ENCODE data around the gene SPINK2. TPM values are rescaled to one million over a fixed set of nuclear protein-coding genes. Genes with fewer than 3 reads are reported as not detected.

The SPINK2 gene, protein sequence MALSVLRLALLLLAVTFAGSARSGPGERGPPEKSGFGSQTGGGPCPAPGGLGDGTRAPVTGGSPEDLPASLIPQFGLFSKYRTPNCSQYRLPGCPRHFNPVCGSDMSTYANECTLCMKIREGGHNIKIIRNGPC
- total RNA-seq (under 1 TPM in 1 of 2 donors, not detected in 1; 0.77 TPM), total RNA-seq (0.23 to 0.93 reads per million in 2 donors)

DNA sequence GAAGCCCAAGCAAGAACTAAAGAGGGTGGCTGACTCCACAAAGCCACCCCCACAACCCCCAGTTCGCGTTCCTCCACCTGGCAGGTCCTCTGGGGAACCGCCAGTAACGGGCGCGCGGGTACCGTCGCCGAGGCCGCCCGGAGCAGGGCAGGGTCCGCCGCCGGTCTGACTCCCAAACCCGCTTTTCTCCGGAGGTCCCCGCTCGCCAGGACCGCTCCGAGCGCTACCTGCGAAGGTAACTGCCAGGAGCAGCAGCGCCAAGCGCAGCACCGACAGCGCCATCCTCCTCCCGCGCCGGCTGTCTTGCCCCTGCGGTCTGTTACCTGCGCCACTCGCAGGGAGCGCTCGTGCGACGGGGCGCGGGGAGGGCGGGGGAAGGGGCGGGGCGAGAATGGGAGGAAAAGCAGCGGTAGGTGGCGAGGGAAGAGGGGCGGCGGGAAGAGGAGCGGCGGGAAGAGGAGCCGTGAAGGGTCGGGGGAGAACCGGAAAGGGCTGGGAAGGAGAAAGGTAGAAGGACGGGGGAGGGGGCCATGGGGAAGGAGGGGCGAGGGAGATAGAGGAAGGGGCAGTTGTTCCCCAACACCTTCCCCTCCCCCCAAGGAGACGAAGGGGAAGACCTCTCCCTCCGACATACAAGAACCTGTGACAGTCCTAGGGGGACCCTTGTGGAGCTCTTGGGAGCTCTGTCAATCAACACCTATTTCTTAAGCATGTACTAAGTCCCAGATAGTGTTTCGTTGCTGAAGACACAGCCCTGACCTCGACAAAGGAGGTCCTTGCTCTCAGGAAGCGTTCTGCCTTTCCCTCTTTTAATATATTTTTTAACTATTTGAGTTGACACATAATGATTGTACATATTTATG is at the start of gene SPINK2:
SPINK2 (minus strand) TSS at position 321 of the 863 bp plus-strand sequence; CDS start at position 282, 39 bp downstream.
- peak within 1 kb of the TSS; percentile 78 for H3K4me3 Mint-ChIP-seq
- peaks cover 3% of the 10 kb centered on the region for H3K36me3 Mint-ChIP-seq (ENCODE audit: low read depth)
- H3K9me3 ChIP-seq (ENCODE audit: control insufficient read depth, low read length, poor library complexity, severe bottlenecking): no peaks in the 10 kb centered on the region
- peak; percentile 95 for ATAC-seq
- DNase-seq: peak; percentile 57 to 62 (median 60)
- H3K27me3 Mint-ChIP-seq: no peaks in the 10 kb centered on the region
- H3K4me1 Mint-ChIP-seq: peaks cover 18% of the 10 kb centered on the region
- H3K27ac Mint-ChIP-seq: no peak within 1 kb of the TSS

DNA sequence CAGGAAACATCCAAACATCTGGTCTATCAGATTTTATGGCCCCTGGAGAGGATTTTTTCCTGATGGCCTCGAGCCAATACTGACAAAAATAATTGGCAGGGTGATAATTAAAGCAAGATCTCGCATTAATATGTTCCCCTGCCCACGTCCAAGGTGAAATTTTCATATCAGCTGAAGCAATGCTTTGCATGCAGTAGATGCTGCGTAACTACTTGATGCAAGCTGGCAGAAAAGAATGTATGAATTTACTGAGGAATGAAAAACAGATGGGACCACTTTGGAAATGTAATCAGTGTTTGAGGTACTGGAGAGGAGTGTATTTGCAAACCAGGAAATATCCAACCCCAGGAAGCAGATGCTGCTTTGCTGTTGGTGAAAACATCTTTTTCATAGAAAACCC is 49.4 kb upstream of the SPINK2 start:
- DNase-seq: no peak
- no peaks in the 10 kb centered on the region for H3K9me3 ChIP-seq (ENCODE audit: control insufficient read depth, low read length, poor library complexity, severe bottlenecking)
- Mint-ChIP-seq H3K4me3 (no peak overlapping the region), H3K4me1 (peaks cover 4% of the 10 kb centered on the region), H3K36me3 (ENCODE audit: low read depth) (no peaks in the 10 kb centered on the region), H3K27me3 (no peaks in the 10 kb centered on the region), H3K27ac (no peak overlapping the region)
- no peak for ATAC-seq

DNA sequence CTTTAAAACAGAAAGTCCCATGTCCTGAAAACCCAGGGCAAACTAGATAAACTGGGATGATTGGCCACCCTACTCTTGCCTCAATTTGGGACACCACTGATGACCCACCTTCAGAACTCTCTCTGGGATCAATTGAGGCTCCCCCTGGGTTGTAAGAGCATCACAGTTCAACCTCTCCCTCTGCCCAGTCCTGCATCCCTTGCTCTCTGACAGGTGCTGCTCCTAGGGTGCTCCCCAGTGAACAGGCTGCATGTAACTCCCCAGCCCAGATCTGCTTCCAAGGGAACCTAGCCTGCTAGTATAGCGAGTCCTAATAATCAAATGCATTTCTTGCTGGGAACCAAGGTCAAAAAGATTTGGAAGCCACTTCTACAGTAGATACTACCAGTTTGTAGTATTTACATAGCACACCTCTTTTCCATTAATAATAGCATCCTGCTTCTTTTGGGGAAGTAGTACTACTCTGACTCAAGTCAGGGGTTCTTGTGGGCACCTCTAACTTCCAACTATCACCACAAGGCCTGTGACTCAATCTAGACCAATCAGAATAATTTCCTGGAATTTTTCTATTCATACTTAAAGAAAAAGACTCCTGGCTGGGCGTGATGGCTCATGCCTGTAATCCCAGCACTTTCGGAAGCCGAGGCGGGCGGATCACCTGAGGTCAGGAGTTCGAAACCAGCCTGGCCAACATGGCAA is 42.1 kb upstream of the SPINK2 start:
- Mint-ChIP-seq H3K36me3 (ENCODE audit: low read depth) (peaks cover 2% of the 10 kb centered on the region), H3K4me3 (no peak overlapping the region), H3K27ac (no peak overlapping the region), H3K27me3 (peaks cover 5% of the 10 kb centered on the region), H3K4me1 (no peaks in the 10 kb centered on the region)
- DNase-seq (no peak), ATAC-seq (no peak)
- H3K9me3 ChIP-seq (ENCODE audit: control insufficient read depth, low read length, poor library complexity, severe bottlenecking): no peaks in the 10 kb centered on the region

DNA sequence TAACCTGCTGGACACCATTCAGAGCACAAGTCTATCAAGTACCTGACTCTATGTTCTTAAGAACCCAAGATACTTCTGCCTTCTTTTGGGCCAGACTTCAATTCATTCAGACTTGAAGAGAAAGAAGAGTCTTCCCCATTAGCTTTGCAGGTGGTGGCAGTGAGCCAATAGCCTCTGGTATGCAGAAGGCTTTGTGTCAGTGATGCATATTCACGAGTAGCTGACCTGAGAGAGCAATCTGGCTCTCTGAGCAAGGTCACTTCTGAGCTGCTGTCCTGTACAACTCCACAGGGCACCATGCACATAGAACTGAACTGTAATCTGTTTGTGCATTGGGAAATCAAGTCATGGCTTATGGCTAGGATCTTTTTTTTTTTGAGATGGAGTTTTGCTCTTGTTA is 39.9 kb upstream of the SPINK2 start:
- ATAC-seq (no peak), DNase-seq (no peak)
- no peaks in the 10 kb centered on the region for H3K4me1 Mint-ChIP-seq
- peaks cover 5% of the 10 kb centered on the region for H3K27me3 Mint-ChIP-seq
- no peak overlapping the region for H3K4me3 Mint-ChIP-seq
- peaks cover 2% of the 10 kb centered on the region for H3K36me3 Mint-ChIP-seq (ENCODE audit: low read depth)
- no peak overlapping the region for H3K27ac Mint-ChIP-seq
- no peaks in the 10 kb centered on the region for H3K9me3 ChIP-seq (ENCODE audit: control insufficient read depth, low read length, poor library complexity, severe bottlenecking)

DNA sequence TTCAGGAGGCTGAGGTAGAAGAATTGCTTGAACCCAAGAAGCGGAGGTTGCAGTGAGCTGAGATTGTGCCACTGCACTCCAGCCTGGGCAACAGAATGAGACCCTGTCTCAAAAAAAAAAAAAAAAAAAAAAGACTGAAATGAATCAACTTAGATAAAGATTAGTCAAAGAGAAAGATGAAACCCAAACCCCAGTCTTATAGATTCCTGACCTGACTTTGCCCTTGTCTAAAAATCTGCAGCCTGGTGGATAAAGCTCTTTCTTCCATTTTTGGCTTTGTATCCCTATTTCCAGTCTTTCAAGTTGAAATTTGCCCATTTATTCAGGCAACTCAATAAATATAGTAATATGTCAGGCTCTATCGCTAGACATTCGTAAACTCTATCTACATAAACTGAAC is 39.3 kb upstream of the SPINK2 start:
- DNase-seq (no peak), ATAC-seq (no peak)
- Mint-ChIP-seq H3K36me3 (ENCODE audit: low read depth) (peaks cover 2% of the 10 kb centered on the region), H3K4me1 (no peaks in the 10 kb centered on the region), H3K27me3 (peaks cover 5% of the 10 kb centered on the region), H3K27ac (no peak overlapping the region), H3K4me3 (no peak overlapping the region)
- no peaks in the 10 kb centered on the region for H3K9me3 ChIP-seq (ENCODE audit: control insufficient read depth, low read length, poor library complexity, severe bottlenecking)

DNA sequence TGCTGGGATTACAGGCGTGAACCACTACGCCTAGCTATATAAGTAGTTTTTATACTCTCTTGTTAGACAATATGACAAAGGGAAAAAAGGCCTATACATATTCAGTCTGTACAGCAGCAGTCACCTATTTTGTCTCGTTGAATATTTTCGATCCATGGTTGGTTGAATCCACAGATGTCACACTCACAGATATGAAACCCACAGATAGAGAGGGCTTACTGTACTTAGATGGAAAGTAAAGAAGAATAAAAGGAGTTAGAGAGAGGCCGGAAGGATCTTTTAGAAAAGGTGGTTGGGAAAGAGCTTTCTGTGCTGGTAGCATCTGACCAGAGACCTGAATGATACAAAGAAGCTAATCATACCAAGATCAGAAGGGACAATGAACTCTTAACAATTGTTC is 38.3 kb upstream of the SPINK2 start:
- ATAC-seq (no peak), DNase-seq (no peak)
- Mint-ChIP-seq H3K4me1 (no peaks in the 10 kb centered on the region), H3K4me3 (no peak overlapping the region), H3K27ac (no peak overlapping the region), H3K36me3 (ENCODE audit: low read depth) (peaks cover 2% of the 10 kb centered on the region), H3K27me3 (peaks cover 5% of the 10 kb centered on the region)
- no peaks in the 10 kb centered on the region for H3K9me3 ChIP-seq (ENCODE audit: control insufficient read depth, low read length, poor library complexity, severe bottlenecking)

DNA sequence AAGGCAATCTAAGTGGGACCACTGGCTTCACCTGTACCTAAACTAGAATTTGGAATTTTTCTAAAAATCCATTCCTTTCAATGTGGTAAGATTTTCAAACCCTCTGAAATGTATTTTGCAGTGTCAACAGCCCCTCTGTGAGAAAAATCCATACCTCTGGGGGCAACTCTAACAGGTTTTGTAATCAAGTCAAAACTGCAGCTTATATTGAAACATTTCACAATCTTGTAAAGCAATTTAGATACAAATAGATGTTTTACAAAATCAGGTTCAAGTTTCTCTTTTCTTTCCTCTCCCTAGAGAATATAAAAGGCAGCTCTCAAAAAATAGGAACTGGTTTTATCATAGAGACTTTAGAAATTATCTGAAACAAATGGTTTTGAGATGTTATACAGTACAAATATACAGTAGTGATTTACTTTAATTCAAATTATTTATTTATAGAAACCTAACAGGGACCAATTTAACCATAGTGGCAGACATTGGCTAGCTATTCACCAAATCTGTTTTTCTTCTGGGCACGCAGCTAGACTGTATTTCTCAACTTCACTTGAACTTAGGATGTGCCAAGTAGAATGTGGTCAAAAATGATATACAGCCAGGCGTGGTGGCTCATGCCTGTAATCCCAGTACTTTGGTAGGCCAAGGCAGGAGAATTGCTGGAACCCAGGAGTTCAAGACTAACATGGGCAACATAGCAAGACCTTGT is 36.3 kb upstream of the SPINK2 start:
- H3K27ac Mint-ChIP-seq: no peak overlapping the region
- no peak overlapping the region for H3K4me3 Mint-ChIP-seq
- DNase-seq (no peak), ATAC-seq (no peak)
- H3K9me3 ChIP-seq (ENCODE audit: control insufficient read depth, low read length, poor library complexity, severe bottlenecking): no peaks in the 10 kb centered on the region
- peaks cover 5% of the 10 kb centered on the region for H3K27me3 Mint-ChIP-seq
- peaks cover 2% of the 10 kb centered on the region for H3K36me3 Mint-ChIP-seq (ENCODE audit: low read depth)
- H3K4me1 Mint-ChIP-seq: no peaks in the 10 kb centered on the region

DNA sequence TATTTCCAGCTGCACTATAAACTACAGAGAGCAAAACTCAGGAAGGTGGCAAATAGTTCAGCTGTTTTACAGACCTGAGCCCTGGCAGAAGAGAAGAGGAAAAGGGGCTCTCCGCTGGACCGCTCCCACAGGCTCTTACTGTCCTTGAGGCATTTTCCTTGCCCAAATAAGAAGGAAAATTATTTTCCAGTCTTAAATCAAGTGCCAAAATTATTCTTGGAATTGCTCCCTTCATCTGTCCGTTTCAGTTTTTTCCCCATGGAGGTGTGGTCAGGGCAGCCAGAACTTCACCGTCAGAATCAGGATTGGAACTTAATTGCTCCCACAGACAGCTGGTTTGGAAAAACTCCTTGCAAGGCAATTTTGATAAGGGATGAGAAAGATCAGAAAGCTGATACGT is 35.2 kb upstream of the SPINK2 start:
- no peak for ATAC-seq
- peaks cover 5% of the 10 kb centered on the region for H3K27me3 Mint-ChIP-seq

DNA sequence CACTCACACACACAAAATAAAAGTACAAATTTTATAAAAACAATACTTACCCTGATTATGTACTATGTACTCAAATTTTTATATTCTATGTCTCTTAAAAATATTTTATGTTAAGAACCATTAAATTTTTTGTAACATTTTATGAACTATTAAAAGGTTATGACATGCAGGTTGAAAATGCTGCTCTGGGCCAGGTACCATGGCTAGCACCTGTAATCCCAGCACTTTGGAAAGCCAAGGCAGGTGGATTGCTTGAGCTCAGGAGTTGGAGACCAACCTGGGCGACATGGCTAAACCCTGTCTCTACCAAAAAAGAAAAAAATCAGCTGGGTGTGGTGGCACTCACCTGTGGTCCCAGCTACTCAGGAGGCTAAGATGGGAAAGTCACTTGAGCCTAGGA is 29.4 kb upstream of the SPINK2 start:
- no peak overlapping the region for H3K4me3 Mint-ChIP-seq
- no peaks in the 10 kb centered on the region for H3K4me1 Mint-ChIP-seq
- peaks cover 4% of the 10 kb centered on the region for H3K27me3 Mint-ChIP-seq
- H3K27ac Mint-ChIP-seq: no peak overlapping the region
- ATAC-seq: no peak
- H3K9me3 ChIP-seq (ENCODE audit: control insufficient read depth, low read length, poor library complexity, severe bottlenecking): no peaks in the 10 kb centered on the region
- peaks cover 2% of the 10 kb centered on the region for H3K36me3 Mint-ChIP-seq (ENCODE audit: low read depth)
- DNase-seq: no peak

More for the DNA sequence above, 35.2 kb upstream of the SPINK2 start:
- no peaks in the 10 kb centered on the region for H3K9me3 ChIP-seq (ENCODE audit: control insufficient read depth, low read length, poor library complexity, severe bottlenecking)
- Mint-ChIP-seq H3K27ac (no peak overlapping the region), H3K36me3 (ENCODE audit: low read depth) (peaks cover 2% of the 10 kb centered on the region), H3K4me3 (no peak overlapping the region), H3K4me1 (no peaks in the 10 kb centered on the region)
- DNase-seq: no peak

DNA sequence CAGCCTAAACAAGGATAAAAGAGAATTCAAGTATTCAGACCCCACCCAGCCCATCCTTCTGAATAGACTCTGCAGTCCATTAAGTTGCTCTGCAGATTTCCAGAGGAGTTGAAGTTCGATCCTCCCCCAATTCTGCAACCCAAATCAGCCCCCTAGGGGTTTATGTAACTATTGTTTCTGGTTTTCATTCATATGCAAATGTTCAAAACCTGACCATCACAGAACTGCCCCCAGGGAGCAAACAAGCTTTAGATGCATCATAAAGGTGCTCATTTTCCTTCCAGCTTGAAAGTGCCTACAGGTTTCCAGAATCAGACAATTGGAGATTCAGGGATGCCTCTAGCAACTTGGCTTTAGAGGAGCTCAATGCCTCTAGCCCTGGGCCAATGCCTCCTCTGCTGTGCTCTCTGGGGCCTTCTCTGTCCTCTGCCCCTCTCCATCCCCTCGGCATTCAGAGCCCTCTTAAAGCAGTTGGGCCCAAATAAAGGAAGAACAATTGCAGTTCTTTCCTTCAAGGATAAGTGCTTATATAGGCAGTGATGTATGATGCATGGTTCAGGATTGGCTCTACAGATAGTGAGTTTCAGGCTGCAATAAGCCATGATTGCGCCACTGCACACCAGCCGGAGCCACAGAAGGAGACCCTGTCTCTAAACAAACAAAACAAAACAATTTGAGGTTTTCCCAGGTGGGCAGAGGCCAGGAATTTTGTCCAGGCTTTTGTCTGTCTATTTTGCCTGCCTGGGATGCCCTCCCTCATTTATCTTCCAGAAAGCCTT is 23.5 kb upstream of the SPINK2 start:
- Mint-ChIP-seq H3K4me1 (no peaks in the 10 kb centered on the region), H3K27me3 (peaks cover 4% of the 10 kb centered on the region), H3K36me3 (ENCODE audit: low read depth) (peaks cover 2% of the 10 kb centered on the region), H3K4me3 (no peak overlapping the region), H3K27ac (no peak overlapping the region)
- DNase-seq: no peak
- H3K9me3 ChIP-seq (ENCODE audit: control insufficient read depth, low read length, poor library complexity, severe bottlenecking): no peaks in the 10 kb centered on the region
- ATAC-seq: no peak

DNA sequence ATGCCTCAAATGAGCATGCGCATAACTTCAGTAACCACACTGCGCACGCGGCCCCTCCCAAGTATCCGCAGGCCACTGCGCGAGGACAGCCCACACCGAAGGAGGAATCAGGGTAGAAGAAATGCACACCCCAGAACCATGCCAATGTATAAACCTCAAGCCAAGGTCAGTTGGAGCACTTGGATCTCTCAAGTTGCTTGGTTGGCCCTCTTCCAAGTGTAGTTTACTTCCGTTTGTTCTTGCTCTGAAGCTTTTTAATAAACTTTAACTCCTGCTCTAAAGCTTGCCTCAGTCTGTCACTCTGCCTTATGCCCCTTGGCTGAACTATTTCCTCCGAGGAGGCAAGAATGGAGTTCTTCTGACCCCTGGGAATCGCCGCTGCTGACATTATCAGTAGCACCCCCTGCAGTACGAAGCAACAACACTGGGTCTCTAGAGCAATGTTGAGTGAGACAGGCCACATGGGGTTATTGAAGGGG is 22.0 kb upstream of the SPINK2 start:
- H3K27ac Mint-ChIP-seq: no peak overlapping the region
- no peaks in the 10 kb centered on the region for H3K4me1 Mint-ChIP-seq
- H3K27me3 Mint-ChIP-seq: peaks cover 4% of the 10 kb centered on the region
- DNase-seq (no peak), ATAC-seq (no peak)
- no peaks in the 10 kb centered on the region for H3K9me3 ChIP-seq (ENCODE audit: control insufficient read depth, low read length, poor library complexity, severe bottlenecking)
- no peak overlapping the region for H3K4me3 Mint-ChIP-seq
- H3K36me3 Mint-ChIP-seq (ENCODE audit: low read depth): peaks cover 2% of the 10 kb centered on the region

DNA sequence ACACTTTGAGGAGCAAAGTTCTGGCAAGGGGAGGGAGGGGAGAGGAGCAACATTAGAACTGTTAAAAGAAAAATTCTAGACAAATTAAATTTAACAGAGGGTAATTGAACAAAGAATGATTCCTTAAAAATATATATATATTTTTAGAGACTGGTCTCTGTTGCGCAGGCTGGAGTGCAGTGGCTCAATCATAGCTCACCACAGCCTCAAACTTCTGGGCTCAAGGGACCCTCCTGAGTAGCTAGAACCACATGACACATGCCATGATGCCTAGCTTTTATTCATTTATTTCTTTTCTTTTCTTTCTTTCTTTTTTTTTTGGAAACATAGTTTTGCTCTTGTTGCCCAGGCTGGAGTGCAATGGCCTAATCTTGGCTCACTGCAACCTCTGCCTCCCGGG is 19.1 kb upstream of the SPINK2 start:
- peaks cover 4% of the 10 kb centered on the region for H3K4me1 Mint-ChIP-seq
- no peaks in the 10 kb centered on the region for H3K36me3 Mint-ChIP-seq (ENCODE audit: low read depth)
- H3K4me3 Mint-ChIP-seq: no peak overlapping the region
- no peaks in the 10 kb centered on the region for H3K9me3 ChIP-seq (ENCODE audit: control insufficient read depth, low read length, poor library complexity, severe bottlenecking)
- no peak for DNase-seq
- H3K27me3 Mint-ChIP-seq: no peaks in the 10 kb centered on the region
- no peak for ATAC-seq
- no peak overlapping the region for H3K27ac Mint-ChIP-seq

Data from T-helper 17 cell (primary cell).